GM23338 (cell line): ENCODE measurements around the gene ITPKA. TPM values are rescaled to one million over a fixed set of nuclear protein-coding genes. Genes with fewer than 3 reads are reported as not detected.

Source experiments
- ATAC-seq: fragments of 200-7000 bp; cut with Tn5 transposase; 3 replicates; pipeline ENCODE4 v1.9.1; 2020
- DNase-seq: peaks from one replicate; pipeline ENCODE4 v3.0.0-alpha.2; 2015; ENCODE audit warnings: low spot score
- H2AFZ ChIP-seq: fragments of 200-600 bp; sonication (generic); 2 replicates; pipeline ENCODE4 v1.8.0; 2016; ENCODE audit warnings: antibody characterized with exemption, mild to moderate bottlenecking, moderate library complexity
- H3F3A ChIP-seq: fragments of 200-600 bp; sonication (generic); replicated peaks from 2 replicates; pipeline ENCODE4 v1.8.0; 2017; ENCODE audit warnings: antibody characterized with exemption, mixed run types, low read depth
- H3K27ac ChIP-seq: fragments of 200-600 bp; sonication (generic); 2 replicates; pipeline ENCODE4 v1.6.1; 2016; ENCODE audit warnings: low read depth
- H3K27me3 ChIP-seq: fragments of 200-600 bp; sonication (generic); 2 replicates; pipeline ENCODE4 v1.8.0; 2016; ENCODE audit warnings: mild to moderate bottlenecking, mixed run types, moderate library complexity; ENCODE audit not compliant: insufficient read depth
- H3K36me3 ChIP-seq: fragments of 200-600 bp; sonication (generic); 2 replicates; pipeline ENCODE4 v1.8.0; 2016; ENCODE audit warnings: mild to moderate bottlenecking; ENCODE audit not compliant: insufficient read depth
- H3K4me1 ChIP-seq: fragments of 200-600 bp; sonication (generic); 2 replicates; pipeline ENCODE4 v1.8.0; 2016; ENCODE audit warnings: mild to moderate bottlenecking, moderate library complexity; ENCODE audit not compliant: insufficient read depth
- H3K4me2 ChIP-seq: fragments of 200-600 bp; sonication (generic); 2 replicates; pipeline ENCODE4 v1.7.1; 2017; ENCODE audit warnings: mixed run types
- H3K4me3 ChIP-seq: fragments of 200-600 bp; sonication (generic); 2 replicates; pipeline ENCODE4 v1.6.1; 2016; ENCODE audit warnings: mixed run types
- H3K79me2 ChIP-seq: fragments of 200-600 bp; sonication (generic); replicated peaks from 2 replicates; pipeline ENCODE4 v1.8.0; 2017; ENCODE audit warnings: mild to moderate bottlenecking; ENCODE audit not compliant: insufficient read depth
- H3K9me2 ChIP-seq: fragments of 200-600 bp; sonication (generic); 2 replicates; pipeline ENCODE4 v1.8.0; 2017; ENCODE audit not compliant: insufficient read depth
- H4K20me1 ChIP-seq: fragments of 200-600 bp; sonication (generic); replicated peaks from 2 replicates; pipeline ENCODE4 v1.8.0; 2017; ENCODE audit warnings: mild to moderate bottlenecking; ENCODE audit not compliant: insufficient read depth
- H3K27ac Mint-ChIP-seq: 2 replicates; pipeline ENCODE4 v1.8.0; 2020; ENCODE audit warnings: inconsistent platforms, mild to moderate bottlenecking, moderate library complexity, mixed read lengths
- H3K27me3 Mint-ChIP-seq: 3 replicates; pipeline ENCODE4 v1.8.0; 2022; ENCODE audit warnings: low read depth, mild to moderate bottlenecking, moderate library complexity, mixed read lengths, inconsistent platforms; ENCODE audit not compliant: insufficient read depth, poor library complexity
- H3K36me3 Mint-ChIP-seq: 3 replicates; pipeline ENCODE4 v1.8.0; 2021; ENCODE audit warnings: low read depth, mild to moderate bottlenecking, inconsistent platforms, moderate library complexity, mixed read lengths
- H3K4me1 Mint-ChIP-seq: 3 replicates; pipeline ENCODE4 v1.8.0; 2020; ENCODE audit warnings: mild to moderate bottlenecking, inconsistent platforms, mixed read lengths
- H3K4me3 Mint-ChIP-seq: 3 replicates; pipeline ENCODE4 v1.8.0; 2021; ENCODE audit warnings: moderate library complexity, mild to moderate bottlenecking, inconsistent platforms, mixed read lengths
- H3K9me3 Mint-ChIP-seq: 3 replicates; pipeline ENCODE4 v1.8.0; 2020; ENCODE audit warnings: moderate library complexity, mild to moderate bottlenecking, inconsistent platforms, mixed read lengths
- CREB1 ChIP-seq: fragments of 250-450 bp; sonication (Bioruptor Pico); IDR thresholded peaks from 2 replicates; pipeline ENCODE4 v1.5.0; 2020; ENCODE audit warnings: low read depth, mild to moderate bottlenecking, moderate library complexity
- ETS1 ChIP-seq: IDR thresholded peaks from 2 replicates; pipeline ENCODE4 v1.6.1; 2016; ENCODE audit warnings: antibody characterized with exemption
- EZH2 ChIP-seq: fragments of 200-600 bp; sonication (generic); IDR thresholded peaks from one replicate; pipeline ENCODE4 v1.8.0; 2017; ENCODE audit warnings: antibody characterized with exemption, mild to moderate bottlenecking, low read depth; ENCODE audit not compliant: unreplicated experiment
- NANOG ChIP-seq: IDR thresholded peaks from 2 replicates; pipeline ENCODE4 v1.6.1; 2016; ENCODE audit warnings: antibody characterized with exemption, borderline replicate concordance
- POLR2AphosphoS5 ChIP-seq: IDR thresholded peaks from 2 replicates; pipeline ENCODE4 v1.6.1; 2016; ENCODE audit warnings: antibody characterized with exemption, low read depth
- REST ChIP-seq: IDR thresholded peaks from one replicate; pipeline ENCODE4 v1.6.1; 2018; ENCODE audit warnings: antibody characterized with exemption; ENCODE audit not compliant: unreplicated experiment
- STAT1 ChIP-seq: IDR thresholded peaks from one replicate; pipeline ENCODE4 v1.6.1; 2016; ENCODE audit warnings: antibody characterized with exemption; ENCODE audit not compliant: unreplicated experiment
- ZNF331 ChIP-seq: fragments of 250-450 bp; sonication (Bioruptor Pico); IDR thresholded peaks from 2 replicates; pipeline ENCODE4 v1.5.0; 2020; ENCODE audit warnings: low read depth, mild to moderate bottlenecking, moderate library complexity
- ZNF462 ChIP-seq: fragments of 250-450 bp; sonication (Bioruptor Pico); IDR thresholded peaks from 2 replicates; pipeline ENCODE4 v1.5.0; 2020; ENCODE audit warnings: mild to moderate bottlenecking, moderate library complexity
- polyA plus RNA-seq: library from polyadenylated mRNA; unstranded; fragments of >200 nt; fragmentation: Nextera tagmentation; extraction: Ambion mirVana; gene quantifications from 2 replicates; pipeline ENCODE4 v1.2.1, GENCODE V29; 2016
- total RNA-seq: library from RNA; depleted of rRNA; stranded (reverse); fragments of >200 nt; shearing (Covaris generic); gene quantifications from 2 replicates; pipeline ENCODE4 v1.2.3, GENCODE V29; 2014
- TF ChIP-seq, protein P1 (sequence below), 2 experiments: fragments of 200-600 bp in 1 of 2; sonication (generic) in 1 of 2; conservative IDR thresholded peaks; 2 replicates each; pipeline versions ENCODE4 v1.5.1 to v1.6.1; 2016 to 2017; ENCODE audit warnings: antibody characterized with exemption in 2 of 2, low read depth in 2 of 2, mild to moderate bottlenecking in 2 of 2, moderate library complexity in 1 of 2

Gene ITPKA
- total and polyA plus RNA-seq, 2 experiments from 2014 or later = 0.55 to 2.1 TPM

GRCh38 chr15:41520636-41521035, 27.0 kb downstream of the ITPKA start:
- Histone ChIP-seq H3K4me1 (no peaks in the 10 kb centered on the region), H3K4me2 (no peak overlapping the region), H3K9me2 (no peaks in the 10 kb centered on the region), H3K4me3 (no peak overlapping the region), H3K27ac (no peak overlapping the region), H2AFZ (no peak overlapping the region), H3K79me2 (no peaks in the 10 kb centered on the region), H3K36me3 (no peaks in the 10 kb centered on the region), H4K20me1 (no peaks in the 10 kb centered on the region; the same call in 1 of the 2 replicates), H3F3A (no peaks in the 10 kb centered on the region), H3K27me3 (no peaks in the 10 kb centered on the region)
- Mint-ChIP-seq H3K4me3 (no peak overlapping the region), H3K27ac (no peak overlapping the region), H3K9me3 (no peaks in the 10 kb centered on the region), H3K36me3 (peaks cover 25% of the 10 kb centered on the region), H3K27me3 (peaks cover 5% of the 10 kb centered on the region), H3K4me1 (no peaks in the 10 kb centered on the region)
- ATAC-seq = no peak
- TF ChIP-seq EZH2 = no peak
- no peak for TF ChIP-seq ETS1
- TF ChIP-seq ZNF331 (CRISPR knock-in tag) = no peak
- no peak for TF ChIP-seq NANOG
- no peak for TF ChIP-seq POLR2AphosphoS5
- TF ChIP-seq, protein P1, sequence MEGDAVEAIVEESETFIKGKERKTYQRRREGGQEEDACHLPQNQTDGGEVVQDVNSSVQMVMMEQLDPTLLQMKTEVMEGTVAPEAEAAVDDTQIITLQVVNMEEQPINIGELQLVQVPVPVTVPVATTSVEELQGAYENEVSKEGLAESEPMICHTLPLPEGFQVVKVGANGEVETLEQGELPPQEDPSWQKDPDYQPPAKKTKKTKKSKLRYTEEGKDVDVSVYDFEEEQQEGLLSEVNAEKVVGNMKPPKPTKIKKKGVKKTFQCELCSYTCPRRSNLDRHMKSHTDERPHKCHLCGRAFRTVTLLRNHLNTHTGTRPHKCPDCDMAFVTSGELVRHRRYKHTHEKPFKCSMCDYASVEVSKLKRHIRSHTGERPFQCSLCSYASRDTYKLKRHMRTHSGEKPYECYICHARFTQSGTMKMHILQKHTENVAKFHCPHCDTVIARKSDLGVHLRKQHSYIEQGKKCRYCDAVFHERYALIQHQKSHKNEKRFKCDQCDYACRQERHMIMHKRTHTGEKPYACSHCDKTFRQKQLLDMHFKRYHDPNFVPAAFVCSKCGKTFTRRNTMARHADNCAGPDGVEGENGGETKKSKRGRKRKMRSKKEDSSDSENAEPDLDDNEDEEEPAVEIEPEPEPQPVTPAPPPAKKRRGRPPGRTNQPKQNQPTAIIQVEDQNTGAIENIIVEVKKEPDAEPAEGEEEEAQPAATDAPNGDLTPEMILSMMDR (conservative IDR thresholded peaks at IDR 0.05; ENCODE audit: low read depth in 2 of 2) = no peak
- no peak for TF ChIP-seq REST
- no peak for TF ChIP-seq STAT1
- TF ChIP-seq ZNF462 = no peak
- TF ChIP-seq CREB1 (CRISPR knock-in tag) = no peak
- no peak for DNase-seq
